GM21423 (cell line): ENCODE data around the gene GNG12.

Experiments
- ATAC-seq: cut with Tn5 transposase; IDR thresholded peaks from one replicate; pipeline ENCODE4 v1.9.1; 2021; ENCODE audit warnings: mild to moderate bottlenecking, moderate library complexity; ENCODE audit not compliant: unreplicated experiment

The GNG12 gene

DNA sequence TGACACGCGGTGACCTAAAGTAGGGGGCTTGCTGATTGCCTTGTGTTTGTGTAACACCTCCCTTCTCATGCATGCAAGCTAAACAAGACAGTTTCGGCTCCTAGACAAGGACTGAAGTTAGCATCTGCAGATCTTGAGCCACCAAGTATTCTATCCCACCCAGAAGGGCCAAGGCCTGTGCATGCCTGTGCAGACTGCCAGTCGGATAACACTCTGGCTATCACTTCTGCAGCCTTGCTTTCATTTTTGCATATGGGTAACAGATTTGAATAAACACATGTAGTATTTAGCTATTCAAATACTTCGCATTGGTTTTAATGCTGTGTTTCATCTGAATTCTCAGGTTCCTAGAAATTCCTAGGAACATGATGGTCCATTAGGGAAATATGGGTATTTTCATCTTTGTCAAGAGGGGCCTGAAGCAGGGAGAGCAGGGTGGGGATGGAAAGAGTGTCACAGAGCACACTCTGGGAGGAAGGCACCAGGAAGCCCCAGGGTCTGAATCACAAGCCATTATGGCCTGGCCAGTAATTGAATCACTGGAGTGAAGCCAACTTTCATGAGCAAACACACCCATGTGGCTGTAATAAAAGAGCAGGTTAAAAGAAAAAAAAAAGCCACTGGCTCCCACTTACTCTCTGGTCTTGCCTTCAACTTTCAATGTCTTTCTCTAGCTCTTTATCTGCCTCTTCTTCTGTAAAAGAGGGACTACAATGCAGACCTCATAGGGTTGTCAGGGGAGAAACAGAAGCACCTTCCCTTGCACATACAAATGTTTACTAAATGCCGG is 120.0 kb downstream of the GNG12 start:
- no peak for ATAC-seq

- no peak for ATAC-seq
These were observed 121.4 kb downstream of the GNG12 start for GRCh38 chr1:67711855-67712212.

DNA sequence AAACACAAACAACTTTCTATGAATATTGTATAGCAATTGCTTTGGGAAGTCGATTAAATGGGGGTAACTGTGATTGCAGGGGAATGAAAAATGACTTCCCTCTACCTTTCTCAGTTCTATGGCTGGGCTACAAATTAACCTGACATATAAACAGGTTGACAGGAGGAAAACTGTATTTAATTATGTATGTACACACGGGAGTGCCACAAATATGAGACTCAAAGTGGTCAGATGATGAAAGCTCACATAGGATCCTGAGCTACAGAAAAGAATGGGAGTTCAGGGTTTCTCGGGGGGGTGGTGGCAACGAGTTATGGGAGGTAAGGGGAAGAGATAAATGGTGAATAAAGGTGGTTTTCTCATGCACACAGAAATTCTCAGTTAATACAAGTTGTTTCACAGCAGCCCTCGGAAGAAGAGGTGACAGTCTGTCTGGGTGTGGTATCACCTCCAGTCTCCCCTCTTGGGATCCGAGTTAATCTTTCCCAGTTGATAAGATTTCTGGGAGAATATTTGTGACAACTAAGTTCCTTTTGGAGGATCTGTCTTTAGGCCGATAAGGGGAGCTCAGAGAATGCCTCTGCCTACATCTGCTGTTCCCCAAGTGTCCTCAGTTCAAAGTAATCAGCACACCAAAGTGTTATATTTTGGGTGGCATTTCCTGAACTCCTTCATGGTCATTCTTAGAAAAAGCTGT is 122.0 kb downstream of the GNG12 start:
- no peak for ATAC-seq

DNA sequence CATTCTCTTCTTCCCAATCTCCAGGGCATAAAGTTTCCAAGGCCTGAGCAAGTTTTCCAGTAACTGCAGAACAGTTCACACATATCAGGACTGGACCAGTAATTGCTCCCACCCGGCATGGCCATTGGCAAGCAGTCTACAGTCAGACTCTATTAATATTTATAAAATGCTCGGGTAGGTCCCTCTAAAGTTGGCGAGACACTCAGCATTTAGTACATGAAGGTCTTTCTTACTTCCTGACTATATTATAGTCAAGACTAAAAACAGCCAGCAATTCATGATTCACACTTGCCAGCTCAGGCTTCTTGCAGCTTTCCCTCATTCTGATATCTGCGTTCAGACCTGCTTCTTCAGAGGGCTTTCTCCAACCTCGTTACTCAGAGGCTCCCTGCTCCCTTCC is 122.8 kb downstream of the GNG12 start:
- ATAC-seq = no peak

GRCh38 chr1:67708606-67709005 is 124.7 kb downstream of the GNG12 start:
- ATAC-seq = no peak

GRCh38 chr1:67705735-67706453 is 127.4 kb downstream of the GNG12 start:
- ATAC-seq = no peak

DNA sequence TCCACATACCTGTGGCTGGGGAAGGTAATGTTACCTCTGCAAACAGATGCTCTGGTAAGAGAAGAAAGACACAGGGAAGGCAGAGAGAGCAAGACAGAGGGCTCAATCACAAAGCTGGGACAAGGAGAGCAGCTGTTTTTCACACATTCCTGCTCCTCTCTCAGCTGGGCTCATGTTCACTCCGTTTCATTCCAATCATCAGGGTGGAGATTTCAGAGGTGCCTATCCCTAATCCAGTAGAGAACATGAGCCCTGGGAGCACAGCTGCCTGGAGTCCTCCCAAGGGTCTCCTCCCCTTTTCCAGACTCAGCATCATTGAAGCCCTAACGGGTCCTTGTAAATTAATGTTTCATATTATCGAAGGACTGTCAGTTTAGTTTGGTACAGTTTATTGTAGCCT is 128.9 kb downstream of the GNG12 start:
- no peak for ATAC-seq

DNA sequence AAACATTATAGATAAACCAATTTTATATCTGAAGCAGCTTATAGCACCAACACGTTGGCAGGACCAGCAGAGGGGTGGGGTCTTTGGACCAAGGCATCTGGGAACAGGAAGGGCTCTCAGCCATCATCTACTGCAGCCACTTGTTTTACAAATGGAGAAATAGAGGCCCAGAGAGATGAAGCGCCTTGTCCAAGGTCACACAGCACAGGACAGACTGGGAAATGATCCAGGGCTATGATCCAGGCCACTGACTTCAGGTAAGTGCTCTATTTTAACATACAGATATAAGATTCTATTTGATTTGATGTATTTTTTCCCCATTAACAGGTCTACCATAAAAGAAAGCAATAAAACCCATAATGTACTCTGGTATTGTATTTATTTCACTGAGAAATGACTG is 131.4 kb downstream of the GNG12 start:
- no peak for ATAC-seq

DNA sequence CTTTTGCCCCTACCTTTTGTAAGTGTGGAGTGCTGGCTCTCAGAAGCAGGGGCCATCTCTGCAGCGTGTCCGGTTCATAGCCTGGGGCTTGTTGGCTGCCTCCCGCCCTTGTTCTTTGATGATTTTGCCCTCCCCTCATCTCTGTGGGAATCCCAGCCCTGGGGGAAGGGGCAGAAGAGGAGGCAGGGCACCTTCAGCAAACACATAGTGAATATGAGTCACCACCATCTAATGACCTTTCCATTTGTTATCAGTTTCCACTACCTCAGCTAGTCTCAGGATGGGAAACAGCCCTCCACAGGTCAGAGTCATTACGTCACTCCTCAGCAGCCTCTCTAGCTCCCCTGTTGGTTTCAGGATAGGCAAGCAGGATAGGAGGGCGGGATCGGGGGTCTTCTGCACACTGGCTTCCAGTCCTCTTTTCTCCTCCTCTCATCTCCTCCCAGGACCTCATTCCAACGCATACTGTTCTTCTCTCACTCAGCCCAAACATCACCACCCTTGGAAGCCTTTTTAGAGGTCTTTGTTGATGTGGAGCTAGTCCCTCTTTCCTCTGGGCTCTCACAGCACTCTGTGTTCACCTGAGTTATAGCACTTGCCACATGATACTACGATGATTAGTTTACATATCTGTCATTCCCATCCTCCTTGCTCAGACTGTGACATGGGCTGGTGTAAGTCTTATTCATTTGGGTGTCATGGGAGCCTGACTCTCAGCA is 132.4 kb downstream of the GNG12 start:
- ATAC-seq = peak; percentile 49

GRCh38 chr1:67700220-67700619 is 133.0 kb downstream of the GNG12 start:
- no peak for ATAC-seq

DNA sequence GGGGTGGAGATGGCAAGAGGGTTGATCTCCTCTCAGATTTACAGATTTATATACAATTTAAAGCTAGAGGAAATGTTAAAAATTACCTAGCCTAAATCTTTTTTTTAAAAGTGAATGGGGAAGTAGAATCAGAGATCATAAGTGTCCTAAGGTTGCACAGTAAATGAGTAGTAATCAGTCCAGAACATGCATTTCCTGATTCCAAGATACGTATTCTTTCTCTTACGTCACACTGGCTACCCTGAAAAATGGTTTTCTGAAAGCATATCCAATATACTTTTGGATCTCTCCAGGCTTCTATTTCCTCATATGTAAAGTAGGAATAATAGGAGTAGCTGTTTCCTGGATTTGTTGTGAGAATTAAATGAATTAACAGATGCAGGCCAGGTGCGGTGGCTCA is 136.6 kb downstream of the GNG12 start:
- no peak for ATAC-seq

DNA sequence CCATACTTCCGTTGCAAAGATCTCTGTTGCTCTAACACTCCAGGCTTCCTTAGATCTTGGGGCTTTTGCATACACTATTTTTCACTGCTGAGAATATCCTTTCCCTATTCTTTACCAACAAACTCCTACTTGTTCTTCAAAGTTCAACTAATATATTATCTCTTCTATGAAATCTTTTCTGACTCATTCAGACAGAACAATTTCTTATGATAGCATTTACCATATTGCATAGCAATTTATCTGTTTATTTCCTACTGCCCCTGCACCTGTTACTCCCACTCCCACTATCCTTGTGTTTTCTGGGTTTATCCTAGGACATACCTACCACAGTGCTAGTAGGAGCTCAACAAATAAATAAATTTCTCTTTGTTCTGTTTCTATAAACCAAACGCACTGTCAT is 137.3 kb downstream of the GNG12 start:
- ATAC-seq = no peak

- no peak for ATAC-seq
These were observed 141.6 kb downstream of the GNG12 start for GRCh38 chr1:67691712-67692111.

DNA sequence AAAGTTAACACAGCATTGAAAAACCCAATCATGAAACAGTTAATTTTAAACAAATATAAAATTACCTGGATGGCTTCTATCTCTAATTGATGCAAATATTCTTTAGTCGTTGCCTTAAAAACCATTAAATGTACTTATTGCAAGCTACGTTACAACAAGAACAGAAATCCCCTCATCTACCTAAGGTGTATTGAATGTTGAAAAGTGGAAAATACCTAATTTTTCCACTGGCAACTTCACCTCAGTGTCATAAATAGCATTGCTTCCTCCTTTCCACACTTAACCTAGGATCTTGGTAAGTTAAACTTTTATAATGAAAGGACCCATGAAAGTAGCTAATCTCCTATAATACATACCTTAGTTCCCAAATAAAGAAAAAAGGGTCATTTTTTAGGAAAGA is 142.9 kb downstream of the GNG12 start:
- no peak for ATAC-seq

DNA sequence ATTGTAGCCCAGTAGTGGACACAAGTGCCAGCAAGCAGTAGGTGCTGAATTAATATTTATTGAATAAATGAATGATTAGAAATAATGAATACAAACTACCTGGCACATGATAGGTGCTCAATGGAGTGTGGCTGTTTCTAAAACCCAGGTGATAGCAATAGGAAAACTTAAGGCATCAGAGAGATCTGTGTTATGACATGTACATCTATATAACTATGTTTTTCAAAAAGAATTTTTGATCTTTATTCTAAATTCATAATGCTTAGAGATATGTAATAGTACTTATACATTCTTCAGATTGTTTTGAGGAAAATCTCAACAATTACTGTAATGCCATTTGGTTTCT is 143.3 kb downstream of the GNG12 start:
- no peak for ATAC-seq

- no peak for ATAC-seq
These were observed 143.8 kb downstream of the GNG12 start for GRCh38 chr1:67689267-67690017.

DNA sequence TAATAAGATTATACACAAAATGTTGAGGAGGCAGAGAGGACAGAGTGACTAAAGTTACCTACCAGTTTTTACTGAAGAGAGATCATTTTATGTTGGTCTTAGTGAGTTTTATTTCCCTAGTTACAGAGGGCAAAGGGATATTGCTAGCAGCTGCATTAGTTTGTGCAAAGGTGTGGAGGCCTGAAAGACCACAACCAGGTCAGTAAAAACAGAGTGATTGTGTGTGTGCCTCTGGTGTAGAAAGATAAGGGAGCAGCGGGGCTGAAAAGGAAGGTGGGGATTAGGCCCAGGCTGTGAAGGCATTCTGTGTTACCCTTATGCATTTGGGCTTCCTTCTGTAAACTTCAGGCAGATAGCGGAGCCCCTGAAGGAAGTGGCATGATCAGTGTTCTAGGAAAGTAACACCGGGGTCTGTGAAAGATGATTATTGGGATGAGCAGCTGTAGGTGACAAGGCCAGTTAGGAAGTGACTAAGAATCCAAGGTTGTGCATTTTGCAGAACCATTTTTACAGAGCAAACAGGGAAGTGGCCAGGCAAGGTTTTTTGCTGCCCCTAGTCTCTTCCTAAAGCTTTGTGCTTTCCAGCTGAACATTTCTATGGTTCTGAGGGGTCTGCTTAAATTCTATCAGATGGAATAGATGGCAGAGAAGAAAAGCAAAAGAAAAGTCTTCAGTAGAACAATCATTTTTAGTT is 144.6 kb downstream of the GNG12 start:
- no peak for ATAC-seq

DNA sequence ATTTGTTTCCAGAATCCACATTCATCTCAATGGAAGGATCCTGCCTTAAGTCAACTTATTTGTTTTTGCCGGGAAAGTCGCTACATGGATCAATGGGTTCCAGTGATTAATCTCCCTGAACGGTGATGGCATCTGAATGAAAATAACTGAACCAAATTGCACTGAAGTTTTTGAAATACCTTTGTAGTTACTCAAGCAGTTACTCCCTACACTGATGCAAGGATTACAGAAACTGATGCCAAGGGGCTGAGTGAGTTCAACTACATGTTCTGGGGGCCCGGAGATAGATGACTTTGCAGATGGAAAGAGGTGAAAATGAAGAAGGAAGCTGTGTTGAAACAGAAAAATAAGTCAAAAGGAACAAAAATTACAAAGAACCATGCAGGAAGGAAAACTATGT is 145.6 kb downstream of the GNG12 start:
- no peak for ATAC-seq

DNA sequence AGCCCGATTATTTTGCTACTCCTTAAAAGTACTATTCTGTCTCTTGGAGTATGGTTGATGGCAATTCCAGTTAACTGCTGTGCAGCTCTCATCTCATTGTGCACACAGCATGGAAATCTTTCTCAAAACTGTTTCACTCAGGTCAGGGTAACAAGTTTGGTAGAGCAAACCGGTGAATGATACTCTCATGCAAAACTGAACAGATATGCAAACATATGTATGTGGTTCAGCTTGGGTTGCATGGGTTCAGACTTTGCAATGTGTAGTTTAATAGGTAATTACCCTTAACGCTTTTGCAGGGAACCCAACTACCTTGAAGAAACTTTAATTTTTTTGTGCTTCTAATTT is 146.1 kb downstream of the GNG12 start:
- ATAC-seq = no peak
